ENCODE measurements around the gene DGUOK. TPM values are rescaled to one million over a fixed set of nuclear protein-coding genes. Genes with fewer than 3 reads are reported as not detected.
A peak's percentile ranks its signal among the peaks of the same experiment; 100 is the strongest.

DGUOK gene
- total RNA-seq, 1 experiment from 2014 or later, result 78.7 TPM

DNA sequence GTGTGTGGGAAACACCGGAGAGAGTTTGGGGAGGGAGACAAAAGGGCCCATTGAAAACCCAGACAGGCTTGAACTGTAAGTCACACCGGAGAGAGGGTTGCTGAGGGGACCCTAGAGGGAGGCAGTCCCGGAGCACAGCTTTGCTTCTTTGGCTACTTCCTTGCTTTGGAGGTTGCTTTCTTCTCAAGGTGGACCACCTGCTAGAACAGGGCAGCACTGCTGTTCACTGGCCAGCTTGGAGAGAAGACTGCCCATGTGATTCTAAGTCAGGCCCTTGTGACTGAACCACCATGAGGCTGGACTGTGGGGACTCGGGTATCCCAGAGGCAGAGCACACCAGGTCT is 29.5 kb upstream of the DGUOK start:
- DNase-seq, result no peak
- Histone ChIP-seq H3F3A (ENCODE audit: insufficient read depth, low read depth) (no peaks in the 10 kb centered on the region), H3K79me2 (ENCODE audit: low read depth) (no peaks in the 10 kb centered on the region), H3K36me3 (ENCODE audit: low read depth) (no peaks in the 10 kb centered on the region), H3K9me2 (ENCODE audit: insufficient read depth) (no peaks in the 10 kb centered on the region), H3K9me3 (ENCODE audit: insufficient read depth, low read depth) (no peaks in the 10 kb centered on the region), H3K4me1 (replicated peaks; ENCODE audit: insufficient read depth) (no peaks in the 10 kb centered on the region), H3K27me3 (ENCODE audit: insufficient read depth, low read depth) (no peaks in the 10 kb centered on the region), H2AFZ (0 out of 2 replicates have a peak overlapping the region, but pooled peaks have one; percentile 34), H3K4me2 (no peak overlapping the region), H3K4me3 (no peak overlapping the region), H3K27ac (no peak overlapping the region), H4K20me1 (ENCODE audit: insufficient read depth) (no peaks in the 10 kb centered on the region)
- CTCF ChIA-PET, result no interaction called here
- intact Hi-C loops (cut with micrococcal nuclease; ENCODE audit: unreplicated experiment), result no loop called here
- no peak for TF ChIP-seq EZH2 (IDR thresholded peaks at IDR 0.05; ENCODE audit: low read depth)
- TF ChIP-seq, protein P1, sequence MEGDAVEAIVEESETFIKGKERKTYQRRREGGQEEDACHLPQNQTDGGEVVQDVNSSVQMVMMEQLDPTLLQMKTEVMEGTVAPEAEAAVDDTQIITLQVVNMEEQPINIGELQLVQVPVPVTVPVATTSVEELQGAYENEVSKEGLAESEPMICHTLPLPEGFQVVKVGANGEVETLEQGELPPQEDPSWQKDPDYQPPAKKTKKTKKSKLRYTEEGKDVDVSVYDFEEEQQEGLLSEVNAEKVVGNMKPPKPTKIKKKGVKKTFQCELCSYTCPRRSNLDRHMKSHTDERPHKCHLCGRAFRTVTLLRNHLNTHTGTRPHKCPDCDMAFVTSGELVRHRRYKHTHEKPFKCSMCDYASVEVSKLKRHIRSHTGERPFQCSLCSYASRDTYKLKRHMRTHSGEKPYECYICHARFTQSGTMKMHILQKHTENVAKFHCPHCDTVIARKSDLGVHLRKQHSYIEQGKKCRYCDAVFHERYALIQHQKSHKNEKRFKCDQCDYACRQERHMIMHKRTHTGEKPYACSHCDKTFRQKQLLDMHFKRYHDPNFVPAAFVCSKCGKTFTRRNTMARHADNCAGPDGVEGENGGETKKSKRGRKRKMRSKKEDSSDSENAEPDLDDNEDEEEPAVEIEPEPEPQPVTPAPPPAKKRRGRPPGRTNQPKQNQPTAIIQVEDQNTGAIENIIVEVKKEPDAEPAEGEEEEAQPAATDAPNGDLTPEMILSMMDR (conservative IDR thresholded peaks at IDR 0.05), result no peak
- BruUV-seq (replicated peaks), result no TSS peak
- POLR2A ChIA-PET (ENCODE audit: unreplicated experiment), result no interaction called here

DNA sequence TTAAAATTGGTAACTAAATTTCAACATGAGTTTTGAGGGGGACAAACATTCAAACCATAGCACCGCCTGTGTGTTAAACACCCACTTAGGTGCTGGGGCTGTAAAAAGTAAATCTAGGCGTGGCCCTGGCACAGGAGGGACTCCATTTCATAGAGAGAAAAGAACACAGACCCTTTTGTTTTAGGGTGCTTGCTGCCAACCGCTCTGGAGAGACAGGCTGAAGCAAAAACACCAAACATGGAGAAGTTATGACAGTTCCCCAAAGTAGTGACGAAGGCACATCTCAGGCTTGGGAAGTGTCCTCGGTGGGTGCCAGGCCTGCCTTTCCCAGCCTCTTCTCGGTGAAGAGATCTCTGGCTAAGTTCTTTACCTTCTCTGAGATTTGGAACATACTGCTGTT is 28.7 kb upstream of the DGUOK start:
- Histone ChIP-seq H3K27ac (no peak overlapping the region), H3K36me3 (ENCODE audit: low read depth) (no peaks in the 10 kb centered on the region), H3F3A (ENCODE audit: insufficient read depth, low read depth) (no peaks in the 10 kb centered on the region), H3K9me2 (ENCODE audit: insufficient read depth) (no peaks in the 10 kb centered on the region; the same call in 1 of the 2 replicates), H3K79me2 (ENCODE audit: low read depth) (no peaks in the 10 kb centered on the region), H3K27me3 (ENCODE audit: insufficient read depth, low read depth) (no peaks in the 10 kb centered on the region), H3K4me2 (no peak overlapping the region), H3K9me3 (ENCODE audit: insufficient read depth, low read depth) (no peaks in the 10 kb centered on the region), H3K4me1 (replicated peaks; ENCODE audit: insufficient read depth) (no peaks in the 10 kb centered on the region), H4K20me1 (ENCODE audit: insufficient read depth) (no peaks in the 10 kb centered on the region), H2AFZ (no peak overlapping the region), H3K4me3 (no peak overlapping the region)
- BruUV-seq (replicated peaks), result no TSS peak
- ChIA-PET CTCF (interaction anchor here (0.7 kb wide), 1 partner anchor 809 kb away, joined by 5 read pairs; no protein-coding TSS in a partner anchor), POLR2A (ENCODE audit: unreplicated experiment) (no interaction called here)
- TF ChIP-seq, protein P1 (conservative IDR thresholded peaks at IDR 0.05), result no peak
- no peak for TF ChIP-seq EZH2 (IDR thresholded peaks at IDR 0.05; ENCODE audit: low read depth)
- no peak for DNase-seq
- intact Hi-C loops (cut with micrococcal nuclease; ENCODE audit: unreplicated experiment), result no loop called here

DNA sequence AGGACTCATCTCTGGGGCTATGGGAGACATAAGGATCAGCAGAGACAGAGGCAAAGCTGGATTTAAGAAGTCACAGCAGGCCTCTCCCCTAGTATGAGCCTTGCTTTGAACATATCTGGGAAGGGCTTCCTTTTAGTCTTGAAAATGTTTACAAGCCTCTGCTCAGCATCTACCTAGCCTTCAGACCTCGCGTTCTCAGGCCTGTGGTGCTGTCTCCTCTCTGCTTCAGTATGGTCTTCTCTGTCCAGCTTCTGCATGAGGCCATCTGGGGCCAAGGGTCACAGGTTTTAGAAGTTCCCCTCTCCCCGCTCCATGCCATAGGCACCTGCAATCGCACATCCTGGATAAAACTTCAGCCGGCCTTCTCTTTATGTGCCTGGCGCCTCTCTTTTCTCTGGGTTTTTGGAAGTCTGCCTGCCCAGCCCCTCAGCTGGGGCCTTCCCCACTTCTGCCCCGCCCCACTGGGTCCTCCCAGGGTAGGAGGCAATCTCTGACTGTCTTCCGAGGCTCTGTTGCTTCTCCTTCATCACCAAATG is 26.8 kb upstream of the DGUOK start:
- Histone ChIP-seq H3K4me1 (replicated peaks; ENCODE audit: insufficient read depth) (no peaks in the 10 kb centered on the region), H3K9me3 (ENCODE audit: insufficient read depth, low read depth) (no peaks in the 10 kb centered on the region), H3F3A (ENCODE audit: insufficient read depth, low read depth) (no peaks in the 10 kb centered on the region), H3K27me3 (ENCODE audit: insufficient read depth, low read depth) (no peaks in the 10 kb centered on the region), H3K4me3 (no peak overlapping the region), H3K27ac (no peak overlapping the region), H3K9me2 (ENCODE audit: insufficient read depth) (no peaks in the 10 kb centered on the region; the same call in 1 of the 2 replicates), H2AFZ (no peak overlapping the region), H3K79me2 (ENCODE audit: low read depth) (no peaks in the 10 kb centered on the region), H4K20me1 (ENCODE audit: insufficient read depth) (no peaks in the 10 kb centered on the region), H3K36me3 (ENCODE audit: low read depth) (no peaks in the 10 kb centered on the region), H3K4me2 (no peak overlapping the region)
- no TSS peak for BruUV-seq (replicated peaks)
- TF ChIP-seq EZH2 (IDR thresholded peaks at IDR 0.05; ENCODE audit: low read depth), result no peak
- TF ChIP-seq, protein P1 (conservative IDR thresholded peaks at IDR 0.05), result no peak
- ChIA-PET POLR2A (ENCODE audit: unreplicated experiment) (no interaction called here), CTCF (no interaction called here)
- intact Hi-C loops (cut with micrococcal nuclease; ENCODE audit: unreplicated experiment), result no loop called here
- DNase-seq, result no peak

All from PC-9 (cell line).